ENCODE measurements around the gene POU2AF1. TPM values are rescaled to one million over a fixed set of nuclear protein-coding genes. Genes with fewer than 3 reads are reported as not detected.
"Not testable (repeated sequence)": the region's sequence is repeated elsewhere in the genome, so short reads cannot be mapped to it uniquely, and the experiment has no call there.

Gene POU2AF1
- total and polyA plus RNA-seq, 4 donors, result 0.21 to 2.0 (median 0.83) TPM

GRCh38 chr11:111402411-111402810 is 23.3 kb upstream of the POU2AF1 start:
- peak; percentile 28 for TF ChIP-seq SP1 (IDR thresholded peaks at IDR 0.05)
- no peak for TF ChIP-seq HNF4G (IDR thresholded peaks at IDR 0.05)
- TF ChIP-seq FOXA1 (IDR thresholded peaks at IDR 0.05), result no peak
- TF ChIP-seq EGR1 (IDR thresholded peaks at IDR 0.05; ENCODE audit: low read depth in 2 of 2), result peak in 1 of 2 donors; percentile 15
- TF ChIP-seq MAX (IDR thresholded peaks at IDR 0.05), result peak; percentile 55
- no peak for TF ChIP-seq REST (IDR thresholded peaks at IDR 0.05)
- TF ChIP-seq ZBTB33 (IDR thresholded peaks at IDR 0.05), result no peak
- TF ChIP-seq FOXA2 (IDR thresholded peaks at IDR 0.05), result peak; percentile 19
- TF ChIP-seq JUND (IDR thresholded peaks at IDR 0.05), result peak in 1 of 2 donors; percentile 16
- TF ChIP-seq CTCF (IDR thresholded peaks at IDR 0.05; ENCODE audit: low read depth, low read length, missing input control), result no peak
- TF ChIP-seq NR2F2 (IDR thresholded peaks at IDR 0.05), result no peak
- peak in 1 of 2 donors; percentile 71 for TF ChIP-seq RAD21 (IDR thresholded peaks at IDR 0.05)
- no peak for TF ChIP-seq GABPA (IDR thresholded peaks at IDR 0.05 in 1 of 2, conservative IDR thresholded peaks at IDR 0.05 in 1 of 2)
- peak; percentile 41 to 60 for TF ChIP-seq RXRA (IDR thresholded peaks at IDR 0.05)
- TF ChIP-seq YY1 (IDR thresholded peaks at IDR 0.05), result no peak
- TF ChIP-seq TAF1 (conservative IDR thresholded peaks at IDR 0.05), result no peak
- peak; percentile 49 to 60 for TF ChIP-seq HNF4A (conservative IDR thresholded peaks at IDR 0.05)
- no peak for TF ChIP-seq ATF3 (IDR thresholded peaks at IDR 0.05)
- DNase-seq (ENCODE audit: low spot score), result no peak
- no peaks in the 10 kb centered on the region for H3K27me3 ChIP-seq (ENCODE audit: control insufficient read depth in 4 of 4, insufficient read depth in 4 of 4, low read length in 3 of 4)
- H3K4me1 ChIP-seq (ENCODE audit: control insufficient read depth in 4 of 4, insufficient read depth in 4 of 4, low read length in 3 of 4), result peaks cover 0 to 6% (median 5%) of the 10 kb centered on the region in 4 donors
- no peaks in the 10 kb centered on the region for H3K36me3 ChIP-seq (ENCODE audit: control insufficient read depth in 4 of 4, insufficient read depth in 3 of 4, low read depth in 1 of 4, low read length in 3 of 4)
- H3K4me3 ChIP-seq (ENCODE audit: low read depth in 1 of 3, low read length in 3 of 3), result no peak overlapping the region
- no peak overlapping the region for H3K9ac ChIP-seq (ENCODE audit: low read depth in 1 of 2, low read length in 2 of 2)
- no peaks in the 10 kb centered on the region for H3K9me3 ChIP-seq (ENCODE audit: control insufficient read depth in 4 of 4, low read length in 3 of 4)
- H3K27ac ChIP-seq (ENCODE audit: low read depth in 1 of 2, low read length in 2 of 2), result no peak overlapping the region
- 44% methylated on average over 3 of the region's 3 CpGs for WGBS

GRCh38 chr11:111401957-111402356 is 22.9 kb upstream of the POU2AF1 start:
- H3K4me1 ChIP-seq (ENCODE audit: control insufficient read depth in 4 of 4, insufficient read depth in 4 of 4, low read length in 3 of 4); H3K27ac ChIP-seq (ENCODE audit: low read depth in 1 of 2, low read length in 2 of 2); DNase-seq (ENCODE audit: low spot score); H3K9me3 ChIP-seq (ENCODE audit: control insufficient read depth in 4 of 4, low read length in 3 of 4); H3K9ac ChIP-seq (ENCODE audit: low read depth in 1 of 2, low read length in 2 of 2); H3K36me3 ChIP-seq (ENCODE audit: control insufficient read depth in 4 of 4, insufficient read depth in 3 of 4, low read depth in 1 of 4, low read length in 3 of 4); H3K4me3 ChIP-seq (ENCODE audit: low read depth in 1 of 3, low read length in 3 of 3); H3K27me3 ChIP-seq (ENCODE audit: control insufficient read depth in 4 of 4, insufficient read depth in 4 of 4, low read length in 3 of 4): not testable (repeated sequence)
- WGBS, result 87% methylated on average over 3 of the region's 3 CpGs

Measured in liver (tissue), 9 donors.